Right atrium auricular region (tissue), 2 donors: ENCODE results near the gene CDC16. TPM values are rescaled to one million over a fixed set of nuclear protein-coding genes. Genes with fewer than 3 reads are reported as not detected.

Experiments
- DNase-seq: peaks from one replicate; pipeline ENCODE4 v3.0.0-alpha.2; 2019; ENCODE audit warnings: low spot score
- H3K27ac ChIP-seq, 2 donors: fragments of 200-600 bp; sonication (generic); 1 replicate in 1 of 2; 2 replicates in 1 of 2; pipeline ENCODE4 v1.5.1; 2016 to 2019
- H3K27me3 ChIP-seq, 2 donors: fragments of 200-600 bp; sonication (generic); one replicate each; pipeline versions ENCODE4 v1.5.1 to v1.6.0; 2017 to 2019
- H3K36me3 ChIP-seq: fragments of 200-600 bp; sonication (generic); one replicate; pipeline ENCODE4 v1.5.1; 2016
- H3K4me1 ChIP-seq, 2 donors: fragments of 200-600 bp; sonication (generic); one replicate each; pipeline versions ENCODE4 v1.5.1 to v1.6.0; 2017 to 2019
- H3K4me3 ChIP-seq, 2 donors: fragments of 200-600 bp; sonication (generic); 1 replicate in 1 of 2; 2 replicates in 1 of 2; pipeline ENCODE4 v1.5.1; 2017 to 2019; ENCODE audit warnings: mild to moderate bottlenecking in 1 of 2, moderate library complexity in 1 of 2
- H3K9me3 ChIP-seq, 2 donors: fragments of 200-600 bp; sonication (generic); one replicate each; pipeline ENCODE4 v1.5.1; 2019
- CTCF ChIP-seq, 2 donors: fragments of 200-600 bp; sonication (generic); IDR thresholded peaks; one replicate each; pipeline ENCODE4 v1.5.1; 2019; ENCODE audit warnings: antibody characterized with exemption in 2 of 2
- total RNA-seq, 2 donors: library from RNA; depleted of rRNA; stranded (reverse); fragments of >200 nt; gene quantifications; one replicate each; pipeline ENCODE4 v1.1.0, GENCODE V29; 2016

The CDC16 gene
- total RNA-seq, 2 donors from 2014 or later, result 21.1 to 31.8 TPM

GRCh38 chr13:114268344-114269280, 33.9 kb downstream of the CDC16 start:
- Histone ChIP-seq H3K4me1 (no peaks in the 10 kb centered on the region), H3K36me3 (peaks cover 78% of the 10 kb centered on the region), H3K27ac (no peak overlapping the region), H3K27me3 (no peaks in the 10 kb centered on the region), H3K9me3 (no peaks in the 10 kb centered on the region), H3K4me3 (no peak overlapping the region)
- no peak for TF ChIP-seq CTCF (IDR thresholded peaks at IDR 0.05)
- DNase-seq, result no peak

GRCh38 chr13:114269281-114269770, 34.6 kb downstream of the CDC16 start:
- TF ChIP-seq CTCF (IDR thresholded peaks at IDR 0.05), result no peak
- Histone ChIP-seq H3K27ac (no peak overlapping the region), H3K4me1 (no peaks in the 10 kb centered on the region), H3K4me3 (no peak overlapping the region), H3K27me3 (no peaks in the 10 kb centered on the region), H3K9me3 (no peaks in the 10 kb centered on the region), H3K36me3 (peaks cover 73% of the 10 kb centered on the region)
- no peak for DNase-seq

GRCh38 chr13:114272977-114273376, 38.3 kb downstream of the CDC16 start:
- DNase-seq, result peak; percentile 42
- no peaks in the 10 kb centered on the region for H3K27me3 ChIP-seq
- no peaks in the 10 kb centered on the region for H3K4me1 ChIP-seq
- peaks cover 41% of the 10 kb centered on the region for H3K36me3 ChIP-seq
- no peaks in the 10 kb centered on the region for H3K9me3 ChIP-seq
- H3K4me3 ChIP-seq, result no peak overlapping the region
- TF ChIP-seq CTCF (IDR thresholded peaks at IDR 0.05), result no peak
- no peak overlapping the region for H3K27ac ChIP-seq

GRCh38 chr13:114275304-114275703, 40.6 kb downstream of the CDC16 start:
- TF ChIP-seq CTCF (IDR thresholded peaks at IDR 0.05), result no peak
- DNase-seq, result peak; percentile 52

GRCh38 chr13:114279146-114279545, 44.4 kb downstream of the CDC16 start:
- no peak for TF ChIP-seq CTCF (IDR thresholded peaks at IDR 0.05)
- H3K27ac ChIP-seq, result no peak overlapping the region
- no peaks in the 10 kb centered on the region for H3K27me3 ChIP-seq
- peaks cover 6% of the 10 kb centered on the region for H3K36me3 ChIP-seq
- no peak overlapping the region for H3K4me3 ChIP-seq
- DNase-seq, result no peak
- H3K4me1 ChIP-seq, result peaks cover 0 to 25% of the 10 kb centered on the region in 2 donors
- no peaks in the 10 kb centered on the region for H3K9me3 ChIP-seq

More at GRCh38 chr13:114275304-114275703, 40.6 kb downstream of the CDC16 start:
- Histone ChIP-seq H3K27me3 (no peaks in the 10 kb centered on the region), H3K36me3 (peaks cover 21% of the 10 kb centered on the region), H3K27ac (no peak overlapping the region), H3K9me3 (no peaks in the 10 kb centered on the region), H3K4me3 (no peak overlapping the region), H3K4me1 (peaks cover 0 to 1% of the 10 kb centered on the region in 2 donors)
